PFSK-1 (cell line): ENCODE data around the gene DGUOK.

Source experiments
- POLR2AphosphoS5 ChIP-seq: IDR thresholded peaks from 2 replicates; pipeline ENCODE4 v1.6.1; 2012; ENCODE audit warnings: low read depth, mild to moderate bottlenecking, control low read depth, low read length, moderate library complexity
- REST ChIP-seq, 2 experiments: IDR thresholded peaks; 2 replicates each; pipeline versions ENCODE4 v1.6.1 to v1.8.0; 2011 to 2012; ENCODE audit warnings: low read depth in 2 of 2, low read length in 2 of 2, control low read depth in 1 of 2, inconsistent platforms in 1 of 2, mild to moderate bottlenecking in 1 of 2, moderate library complexity in 1 of 2; ENCODE audit not compliant: insufficient read depth in 1 of 2

- TF ChIP-seq REST (IDR thresholded peaks at IDR 0.05; ENCODE audit: insufficient read depth in 1 of 2, low read depth in 2 of 2, low read length in 2 of 2): no peak
- no peak for TF ChIP-seq POLR2AphosphoS5
These were observed 81.0 kb downstream of the DGUOK start for GRCh38 chr2:74007711-74008110.
